ENCODE data around the gene NAIP. TPM values are rescaled to one million over a fixed set of nuclear protein-coding genes. Genes with fewer than 3 reads are reported as not detected.
"Not testable (repeated sequence)": the region's sequence is repeated elsewhere in the genome, so short reads cannot be mapped to it uniquely, and the experiment has no call there.

Gene NAIP
- total RNA-seq, 1 experiment from 2014 or later: 14.0 TPM

DNA sequence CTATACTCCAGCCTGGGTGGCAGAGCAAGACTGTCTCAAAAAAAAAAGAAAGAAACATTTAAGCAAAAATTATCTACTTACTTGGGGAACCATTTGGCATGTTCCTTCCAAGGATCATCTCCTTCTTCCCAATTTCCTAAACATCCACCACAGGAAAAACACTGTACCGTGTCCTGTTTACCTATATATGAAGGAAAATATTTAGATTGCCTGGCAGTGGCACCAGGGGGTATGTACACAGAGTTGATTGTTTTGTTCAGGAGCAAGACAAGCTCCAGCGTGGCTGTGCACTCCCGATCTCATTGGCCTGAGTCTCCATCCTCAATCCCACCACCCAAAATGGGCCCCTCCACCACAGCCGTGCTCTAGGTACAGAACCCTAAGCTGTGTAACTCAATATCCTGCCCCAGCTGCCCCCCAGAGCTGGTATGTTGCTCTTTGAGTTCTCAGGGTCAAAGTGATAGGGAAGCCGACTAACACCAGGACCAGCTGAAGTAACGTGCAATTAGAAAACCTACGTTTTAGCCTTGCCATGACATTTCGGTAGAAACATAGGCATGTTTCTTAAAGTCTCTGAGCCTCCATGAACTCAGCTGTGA is 13.8 kb downstream of the NAIP start:
- POLR2A ChIA-PET (ENCODE audit: low non-redundant PET): no interaction called here
- BruUV-seq (replicated peaks): no TSS peak
- no peaks in the 10 kb centered on the region for H3K36me3 ChIP-seq (ENCODE audit: insufficient read depth, low read length, poor library complexity, severe bottlenecking)
- no peak overlapping the region for H3K27ac ChIP-seq (ENCODE audit: low read depth, low read length, poor library complexity, severe bottlenecking)
- CTCF ChIA-PET: no interaction called here
- no peaks in the 10 kb centered on the region for H3K9me3 ChIP-seq (ENCODE audit: low read depth, low read length, poor library complexity, severe bottlenecking)
- no peaks in the 10 kb centered on the region for H3K27me3 ChIP-seq (replicated peaks; ENCODE audit: insufficient read depth, low read depth, low read length, poor library complexity)
- H3K4me1 ChIP-seq (ENCODE audit: insufficient read depth, low read length, poor library complexity, severe bottlenecking): no peaks in the 10 kb centered on the region
- intact Hi-C loops (cut with micrococcal nuclease; ENCODE audit: unreplicated experiment): no loop called here
- TF ChIP-seq CTCF (conservative IDR thresholded peaks at IDR 0.05; ENCODE audit: low read depth, low read length) (no peak), EZH2 (IDR thresholded peaks at IDR 0.05; ENCODE audit: borderline replicate concordance, low read depth, low read length, poor library complexity, severe bottlenecking) (no peak)
- DNase-seq (ENCODE audit: low spot score): no peak
- no peak overlapping the region for H3K4me3 ChIP-seq (ENCODE audit: low read depth, low read length, poor library complexity, severe bottlenecking)

GRCh38 chr5:71006983-71007382 is 18.2 kb downstream of the NAIP start:
- intact Hi-C loops (cut with micrococcal nuclease; ENCODE audit: unreplicated experiment); H3K36me3 ChIP-seq (ENCODE audit: insufficient read depth, low read length, poor library complexity, severe bottlenecking); H3K27me3 ChIP-seq (replicated peaks; ENCODE audit: insufficient read depth, low read depth, low read length, poor library complexity); BruUV-seq (replicated peaks); H3K27ac ChIP-seq (ENCODE audit: low read depth, low read length, poor library complexity, severe bottlenecking); CTCF ChIA-PET; H3K4me3 ChIP-seq (ENCODE audit: low read depth, low read length, poor library complexity, severe bottlenecking); H3K9me3 ChIP-seq (ENCODE audit: low read depth, low read length, poor library complexity, severe bottlenecking); POLR2A ChIA-PET (ENCODE audit: low non-redundant PET); H3K4me1 ChIP-seq (ENCODE audit: insufficient read depth, low read length, poor library complexity, severe bottlenecking); DNase-seq (ENCODE audit: low spot score): not testable (repeated sequence)

DNA sequence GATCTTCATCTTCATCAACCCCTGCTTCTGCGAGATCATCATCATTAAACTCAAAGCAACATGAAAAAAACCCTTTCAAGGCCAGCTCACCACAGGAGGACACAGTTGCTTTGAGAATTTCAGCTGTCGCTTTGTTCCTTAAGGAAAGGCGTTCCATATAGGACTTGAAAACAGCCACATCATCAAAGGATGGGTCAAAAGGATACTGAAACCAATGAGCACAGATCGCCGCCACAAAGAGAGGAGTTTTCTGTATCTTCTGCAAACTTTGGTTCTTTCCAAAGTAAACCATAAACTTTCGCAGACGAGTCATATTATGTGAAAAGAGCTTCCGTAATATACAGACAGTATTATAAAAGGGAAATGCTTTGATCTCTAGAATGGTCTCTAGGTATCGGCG is 40.3 kb downstream of the NAIP start:
- POLR2A ChIA-PET (ENCODE audit: low non-redundant PET); BruUV-seq (replicated peaks); H3K27me3 ChIP-seq (replicated peaks; ENCODE audit: insufficient read depth, low read depth, low read length, poor library complexity); H3K27ac ChIP-seq (ENCODE audit: low read depth, low read length, poor library complexity, severe bottlenecking); H3K9me3 ChIP-seq (ENCODE audit: low read depth, low read length, poor library complexity, severe bottlenecking); H3K4me1 ChIP-seq (ENCODE audit: insufficient read depth, low read length, poor library complexity, severe bottlenecking); H3K4me3 ChIP-seq (ENCODE audit: low read depth, low read length, poor library complexity, severe bottlenecking); DNase-seq (ENCODE audit: low spot score); H3K36me3 ChIP-seq (ENCODE audit: insufficient read depth, low read length, poor library complexity, severe bottlenecking); intact Hi-C loops (cut with micrococcal nuclease; ENCODE audit: unreplicated experiment); CTCF ChIA-PET: not testable (repeated sequence)

DNA sequence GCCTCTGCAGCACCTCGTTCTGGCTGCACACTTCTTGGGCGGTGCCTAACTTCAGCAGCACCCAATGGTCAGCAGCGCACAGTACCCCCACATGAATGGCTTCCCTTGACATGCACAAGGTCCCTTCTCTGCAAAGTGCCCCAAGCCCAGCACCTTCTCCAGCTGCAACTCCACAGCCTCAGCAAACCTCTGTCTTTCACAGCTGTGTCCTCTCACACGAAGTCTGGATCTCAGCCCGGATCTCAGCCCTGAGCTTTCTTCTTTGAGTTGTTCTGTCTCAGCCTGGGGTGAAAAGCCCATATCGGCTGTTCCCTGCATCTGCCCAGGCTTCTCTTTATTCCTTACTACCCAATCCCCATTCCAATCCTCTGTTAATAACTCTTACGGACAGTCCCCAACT is 57.9 kb downstream of the NAIP start:
- H3K9me3 ChIP-seq (ENCODE audit: low read depth, low read length, poor library complexity, severe bottlenecking); H3K4me1 ChIP-seq (ENCODE audit: insufficient read depth, low read length, poor library complexity, severe bottlenecking); H3K27ac ChIP-seq (ENCODE audit: low read depth, low read length, poor library complexity, severe bottlenecking); H3K36me3 ChIP-seq (ENCODE audit: insufficient read depth, low read length, poor library complexity, severe bottlenecking); H3K4me3 ChIP-seq (ENCODE audit: low read depth, low read length, poor library complexity, severe bottlenecking); BruUV-seq (replicated peaks); intact Hi-C loops (cut with micrococcal nuclease; ENCODE audit: unreplicated experiment); DNase-seq (ENCODE audit: low spot score); H3K27me3 ChIP-seq (replicated peaks; ENCODE audit: insufficient read depth, low read depth, low read length, poor library complexity); POLR2A ChIA-PET (ENCODE audit: low non-redundant PET); CTCF ChIA-PET: not testable (repeated sequence)

DNA sequence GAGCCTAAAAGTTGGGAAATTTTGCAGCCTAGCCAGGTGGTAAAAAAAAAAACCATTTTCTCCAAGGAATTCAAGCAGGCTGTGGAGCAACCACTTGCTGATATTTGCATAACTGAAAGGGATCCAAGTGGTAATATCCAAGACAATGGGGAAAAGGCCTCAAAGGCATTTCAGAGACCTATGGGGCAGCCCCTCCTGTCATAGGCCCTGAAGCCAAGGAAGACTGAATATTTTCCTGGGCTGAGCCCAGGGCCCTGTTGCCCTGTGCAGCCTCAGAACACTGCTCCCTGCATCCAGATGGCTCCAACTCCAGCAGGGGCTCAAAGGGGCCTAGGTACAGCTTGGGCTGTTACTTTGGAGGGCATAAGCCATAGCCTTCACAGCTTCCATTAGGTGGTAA is 60.6 kb downstream of the NAIP start:
- H3K4me1 ChIP-seq (ENCODE audit: insufficient read depth, low read length, poor library complexity, severe bottlenecking); BruUV-seq (replicated peaks); DNase-seq (ENCODE audit: low spot score); H3K27ac ChIP-seq (ENCODE audit: low read depth, low read length, poor library complexity, severe bottlenecking); H3K27me3 ChIP-seq (replicated peaks; ENCODE audit: insufficient read depth, low read depth, low read length, poor library complexity); POLR2A ChIA-PET (ENCODE audit: low non-redundant PET); H3K36me3 ChIP-seq (ENCODE audit: insufficient read depth, low read length, poor library complexity, severe bottlenecking); CTCF ChIA-PET; H3K4me3 ChIP-seq (ENCODE audit: low read depth, low read length, poor library complexity, severe bottlenecking); H3K9me3 ChIP-seq (ENCODE audit: low read depth, low read length, poor library complexity, severe bottlenecking); intact Hi-C loops (cut with micrococcal nuclease; ENCODE audit: unreplicated experiment): not testable (repeated sequence)

DNA sequence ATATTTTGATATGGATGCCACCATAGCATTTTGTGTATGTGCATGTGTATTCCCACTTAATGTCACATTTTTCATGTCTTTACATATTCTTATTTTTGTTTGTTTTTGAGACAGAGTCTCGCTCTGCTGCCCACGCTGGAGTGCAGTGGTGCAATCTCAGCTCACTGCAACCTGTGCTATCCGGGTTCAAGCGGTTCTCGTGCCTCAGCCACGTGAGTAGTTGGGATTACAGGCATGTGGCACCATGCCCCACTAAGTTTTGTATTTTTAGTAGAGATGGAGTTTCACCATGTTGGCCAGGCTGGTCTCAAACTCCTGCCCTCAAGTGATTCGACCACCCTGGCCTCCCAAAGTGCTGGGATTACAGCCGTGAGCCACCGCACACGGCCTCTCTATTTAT is 72.1 kb downstream of the NAIP start:
- H3K27me3 ChIP-seq (replicated peaks; ENCODE audit: insufficient read depth, low read depth, low read length, poor library complexity); H3K36me3 ChIP-seq (ENCODE audit: insufficient read depth, low read length, poor library complexity, severe bottlenecking); H3K9me3 ChIP-seq (ENCODE audit: low read depth, low read length, poor library complexity, severe bottlenecking); H3K4me1 ChIP-seq (ENCODE audit: insufficient read depth, low read length, poor library complexity, severe bottlenecking); H3K4me3 ChIP-seq (ENCODE audit: low read depth, low read length, poor library complexity, severe bottlenecking); intact Hi-C loops (cut with micrococcal nuclease; ENCODE audit: unreplicated experiment); DNase-seq (ENCODE audit: low spot score); CTCF ChIA-PET; H3K27ac ChIP-seq (ENCODE audit: low read depth, low read length, poor library complexity, severe bottlenecking); BruUV-seq (replicated peaks); POLR2A ChIA-PET (ENCODE audit: low non-redundant PET): not testable (repeated sequence)

DNA sequence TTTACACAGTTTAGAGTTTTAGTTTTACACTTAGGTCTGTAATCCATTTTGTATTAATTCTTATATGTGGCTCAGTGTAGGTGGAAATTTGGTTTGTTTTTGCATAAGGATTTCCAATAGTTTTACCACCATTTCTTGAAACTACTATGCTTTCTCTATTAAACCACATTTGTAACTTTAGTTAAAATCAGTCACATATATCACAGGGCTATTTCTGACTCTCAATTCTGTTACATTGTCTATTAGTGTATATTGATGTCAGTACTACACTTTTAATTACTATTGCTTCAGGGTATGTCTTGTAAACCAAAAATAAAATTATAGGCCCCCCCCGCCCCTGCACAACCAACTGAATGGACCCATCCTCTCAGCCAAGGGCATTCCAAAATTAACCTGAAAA is 92.6 kb downstream of the NAIP start:
- POLR2A ChIA-PET (ENCODE audit: low non-redundant PET); H3K9me3 ChIP-seq (ENCODE audit: low read depth, low read length, poor library complexity, severe bottlenecking); H3K4me1 ChIP-seq (ENCODE audit: insufficient read depth, low read length, poor library complexity, severe bottlenecking); CTCF ChIA-PET; H3K27ac ChIP-seq (ENCODE audit: low read depth, low read length, poor library complexity, severe bottlenecking); H3K27me3 ChIP-seq (replicated peaks; ENCODE audit: insufficient read depth, low read depth, low read length, poor library complexity); H3K36me3 ChIP-seq (ENCODE audit: insufficient read depth, low read length, poor library complexity, severe bottlenecking); H3K4me3 ChIP-seq (ENCODE audit: low read depth, low read length, poor library complexity, severe bottlenecking); intact Hi-C loops (cut with micrococcal nuclease; ENCODE audit: unreplicated experiment); DNase-seq (ENCODE audit: low spot score); BruUV-seq (replicated peaks): not testable (repeated sequence)

Data from A673 (cell line).